Measurements from ENCODE around the gene HOXC6. TPM values are rescaled to one million over a fixed set of nuclear protein-coding genes. Genes with fewer than 3 reads are reported as not detected.

HOXC6 gene
- total and polyA plus RNA-seq, 2 donors (not counting 3 experiments of a cell fraction or from before 2014, with no cell fraction given) = 0.58 to 0.72 TPM

DNA sequence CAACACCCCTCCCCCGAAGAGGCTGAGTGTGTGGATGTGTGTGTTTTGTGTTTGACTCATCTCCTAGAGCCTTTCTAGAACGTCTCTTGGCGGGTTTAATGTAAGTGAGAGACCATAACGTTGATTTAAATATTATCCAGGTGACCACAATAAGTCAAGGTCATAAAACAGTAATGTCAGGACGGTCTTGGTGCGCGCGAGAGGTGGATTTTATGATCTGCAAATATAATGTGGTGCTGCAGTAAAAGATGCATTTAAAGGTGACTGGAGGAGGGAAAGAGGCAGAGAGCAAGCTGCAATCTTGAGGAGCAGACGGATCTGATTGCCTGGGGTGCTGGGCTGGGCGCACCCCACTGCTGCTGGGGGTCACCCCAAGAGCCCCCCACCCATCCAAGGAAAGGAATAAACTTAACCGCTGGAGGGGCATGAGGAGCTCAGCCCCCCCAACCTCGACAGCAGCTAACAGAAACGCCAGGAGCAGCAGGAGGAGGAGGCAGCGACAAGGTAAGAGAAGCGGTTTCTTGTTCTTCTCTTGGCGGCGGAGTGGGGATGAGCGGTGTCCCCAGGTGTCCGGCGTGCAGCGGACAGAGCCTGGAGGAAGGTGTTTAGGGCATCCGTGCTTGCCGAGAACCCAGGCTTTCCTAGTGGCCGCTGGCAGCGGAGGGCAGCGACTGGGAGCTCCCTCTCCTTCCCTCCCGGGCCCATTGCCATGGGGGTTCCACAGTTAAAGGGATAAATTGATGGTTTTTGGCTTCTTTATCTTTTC, 37.7 kb upstream of the HOXC6 start:
- intact Hi-C loops (cut with micrococcal nuclease) (no loop called here), dilution Hi-C loops (cut with MboI; ENCODE audit: extremely low pct_ligation_motif_present, low sequenced_read_pairs) (no loop called here)
- H2AFZ ChIP-seq (ENCODE audit: low read depth, low read length) = no peak overlapping the region
- H3K9ac ChIP-seq (replicated peaks; ENCODE audit: extremely low read depth, insufficient read depth, low read length) = no peak overlapping the region
- H4K20me1 ChIP-seq (replicated peaks; ENCODE audit: control insufficient read depth, extremely low read depth, insufficient read depth, low read length) = no peaks in the 10 kb centered on the region
- TF ChIP-seq EZH2 (IDR thresholded peaks at IDR 0.05; ENCODE audit: borderline replicate concordance, low read depth, low read length, severe bottlenecking) = no peak
- no peak for TF ChIP-seq JUN (IDR thresholded peaks at IDR 0.05; ENCODE audit: borderline replicate concordance, insufficient read depth, insufficient read length, low read depth)
- no peak for TF ChIP-seq CTCF (IDR thresholded peaks at IDR 0.05; ENCODE audit: extremely low read depth in 1 of 2, insufficient read depth in 1 of 2, low read depth in 1 of 2, low read length in 2 of 2)
- TF ChIP-seq MAX (IDR thresholded peaks at IDR 0.05; ENCODE audit: insufficient read depth, insufficient read length) = no peak
- no peak for TF ChIP-seq FOS (IDR thresholded peaks at IDR 0.05; ENCODE audit: borderline replicate concordance, insufficient read depth, low read length)
- no peak for TF ChIP-seq GATA2 (IDR thresholded peaks at IDR 0.05; ENCODE audit: insufficient read depth, insufficient read length, low read depth, low read length)
- TF ChIP-seq MYC (IDR thresholded peaks at IDR 0.05; ENCODE audit: low read depth, low read length) = no peak
- TF ChIP-seq POLR2AphosphoS5 (IDR thresholded peaks at IDR 0.05; ENCODE audit: insufficient read depth, low read depth, low read length) = no peak
- no peak for TF ChIP-seq POLR2A (IDR thresholded peaks at IDR 0.05; ENCODE audit: low read depth, low read length)
- H3K9me1 ChIP-seq (replicated peaks; ENCODE audit: control insufficient read depth, extremely low read depth, insufficient read depth, low read length) = no peaks in the 10 kb centered on the region
- no peak overlapping the region for H3K27ac ChIP-seq (ENCODE audit: insufficient read depth, low read depth, low read length)
- ChIA-PET POLR2A (no interaction called here), CTCF (interaction anchor here (0.8 to 4.3 kb wide), 13 partner anchors 9 to 233 kb away, joined by 3 to 24 read pairs (median 4); partner anchors contain the start of genes HOXC8 and HOXC9)
- no TSS peak for BruUV-seq (replicated peaks)
- H3K4me2 ChIP-seq (ENCODE audit: insufficient read depth, low read length) = no peak overlapping the region
- H3K27me3 ChIP-seq (ENCODE audit: control insufficient read depth in 2 of 2, insufficient read depth in 2 of 2, low read length in 2 of 2) = peaks cover 94 to 98% of the 10 kb centered on the region in 2 experiments
- no peak for DNase-seq (ENCODE audit: low read depth, low spot score)
- H3K9me3 ChIP-seq (replicated peaks; ENCODE audit: control insufficient read depth, insufficient read depth, low read length) = no peaks in the 10 kb centered on the region
- no peaks in the 10 kb centered on the region for H3K79me2 ChIP-seq (ENCODE audit: control insufficient read depth, insufficient read depth, low read length)
- H3K4me3 ChIP-seq (replicated peaks in 1 of 3; ENCODE audit: insufficient read depth in 1 of 3, low read depth in 1 of 3, low read length in 3 of 3) = no peak overlapping the region
- H3K4me1 ChIP-seq (ENCODE audit: control insufficient read depth, extremely low read depth, insufficient read depth, low read length) = no peaks in the 10 kb centered on the region
- no peaks in the 10 kb centered on the region for H3K36me3 ChIP-seq (ENCODE audit: control insufficient read depth in 2 of 2, extremely low read depth in 1 of 2, insufficient read depth in 2 of 2, low read length in 2 of 2)
- FAIRE-seq = no peak
